Suppressor macrophage (primary cell): ENCODE results near the gene HK3.

Experiments used
- DNase-seq, 4 experiments: peaks; one replicate each; pipeline ENCODE4 v3.0.0-alpha.2; 2020 to 2022
- total RNA-seq, 17 experiments: gene quantifications; one replicate each; lab custom pipeline; 2026; ENCODE audit warnings: mixed read lengths in 6 of 17, inconsistent platforms in 3 of 17; lab: John Stamatoyannopoulos, UW

The HK3 gene
- 448 to 1,217 (median 647) reads per million in 17 experiments for total RNA-seq

- peak; percentile 74 to 91 (median 86) for DNase-seq
Observed at GRCh38 chr5:176899296-176899891, at the start of gene HK3. Gene HK3, minus strand, starts transcription at chr5:176899346. Its CDS starts 3,187 bp downstream, at chr5:176896159.

GRCh38 chr5:176948458-176948857 is 49.3 kb upstream of the HK3 start:
- DNase-seq: no peak

DNA sequence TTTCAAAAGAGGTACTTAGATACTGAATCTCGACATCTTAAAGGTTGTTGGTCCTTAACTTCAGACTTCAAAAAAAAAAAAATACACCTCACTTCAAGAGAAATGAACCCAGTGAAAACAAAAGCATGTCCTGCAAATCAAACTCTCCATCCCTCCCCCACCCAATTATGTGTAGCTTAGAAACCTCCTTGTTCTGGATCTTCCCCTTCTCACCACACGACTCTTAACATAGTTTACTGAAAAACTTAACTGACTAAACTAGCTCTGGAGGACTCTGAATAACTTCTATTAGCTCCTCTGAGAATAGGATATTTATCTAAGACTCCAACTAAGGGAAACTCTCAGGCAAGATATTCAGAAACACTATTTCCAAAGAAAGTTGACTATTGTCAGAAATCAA is 48.7 kb upstream of the HK3 start:
- no peak for DNase-seq

- DNase-seq: no peak
Observed at GRCh38 chr5:176944268-176944667, 45.1 kb upstream of the HK3 start.

GRCh38 chr5:176943816-176944215 is 44.7 kb upstream of the HK3 start:
- DNase-seq: no peak

DNA sequence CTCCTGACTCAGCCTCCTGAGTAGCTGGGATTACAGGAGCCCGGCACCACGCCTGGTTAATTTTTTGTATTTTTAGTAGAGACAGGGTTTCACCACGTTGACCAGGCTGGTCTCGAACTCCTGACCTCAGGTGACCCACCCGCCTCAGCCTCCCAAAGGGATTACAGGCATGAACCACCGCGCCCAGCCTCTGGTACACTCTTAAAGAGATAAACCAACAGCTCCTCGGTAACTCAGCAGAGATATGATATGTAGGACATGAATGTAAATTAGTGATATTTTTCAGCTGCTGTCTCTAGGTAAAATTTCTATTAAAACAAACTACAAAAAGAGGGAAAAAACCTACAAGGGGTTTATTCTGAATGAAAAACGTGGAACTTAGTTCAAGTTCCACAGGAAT is 42.8 kb upstream of the HK3 start:
- no peak for DNase-seq

GRCh38 chr5:176938472-176938871 is 39.3 kb upstream of the HK3 start:
- DNase-seq: no peak

- DNase-seq: peak in 2 of 4 experiments; percentile 32
Observed at GRCh38 chr5:176935017-176935416, 35.9 kb upstream of the HK3 start.

- DNase-seq: no peak
Observed at GRCh38 chr5:176934309-176934930, 35.3 kb upstream of the HK3 start.

- no peak for DNase-seq
Observed at GRCh38 chr5:176929654-176930053, 30.5 kb upstream of the HK3 start.

DNA sequence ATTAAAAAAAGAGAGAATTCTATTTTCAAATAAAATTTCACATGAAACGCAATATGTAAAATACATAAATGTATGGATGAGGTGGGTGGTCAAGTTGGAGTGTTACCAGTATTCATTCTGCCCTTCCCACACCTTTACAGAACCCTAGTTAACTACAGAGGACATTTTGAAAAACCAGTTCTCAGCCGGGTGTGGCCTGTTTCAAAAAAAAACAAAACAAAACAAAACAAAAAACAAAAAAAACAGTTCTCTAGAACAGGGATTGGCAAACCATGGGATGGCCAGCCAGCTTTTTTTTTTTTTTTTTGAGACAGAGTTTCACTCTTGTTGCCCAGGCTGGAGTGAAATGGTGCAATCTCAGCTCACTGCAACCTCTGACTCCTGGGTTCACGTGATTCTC is 28.4 kb upstream of the HK3 start:
- DNase-seq: no peak

- DNase-seq: no peak
Observed at GRCh38 chr5:176922817-176923216, 23.7 kb upstream of the HK3 start.

DNA sequence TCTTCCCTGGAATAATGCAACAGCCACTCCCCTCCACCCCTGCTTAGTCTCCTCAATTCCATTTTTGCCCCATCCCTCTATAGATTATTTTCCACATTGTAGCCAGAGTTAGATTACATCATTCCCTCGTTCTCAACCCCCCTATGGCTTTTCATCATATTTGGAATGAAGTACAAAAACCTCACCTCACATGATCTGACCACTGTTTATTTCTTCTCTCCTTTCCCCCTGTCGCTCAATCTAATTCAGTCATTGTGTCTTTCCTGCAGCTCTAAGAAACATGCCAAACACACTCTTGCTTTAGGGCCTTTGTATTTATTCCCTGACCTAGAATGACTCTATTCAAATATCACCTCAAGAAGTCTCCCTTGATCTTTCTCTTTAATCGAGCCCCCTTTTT is 22.6 kb upstream of the HK3 start:
- DNase-seq: no peak

DNA sequence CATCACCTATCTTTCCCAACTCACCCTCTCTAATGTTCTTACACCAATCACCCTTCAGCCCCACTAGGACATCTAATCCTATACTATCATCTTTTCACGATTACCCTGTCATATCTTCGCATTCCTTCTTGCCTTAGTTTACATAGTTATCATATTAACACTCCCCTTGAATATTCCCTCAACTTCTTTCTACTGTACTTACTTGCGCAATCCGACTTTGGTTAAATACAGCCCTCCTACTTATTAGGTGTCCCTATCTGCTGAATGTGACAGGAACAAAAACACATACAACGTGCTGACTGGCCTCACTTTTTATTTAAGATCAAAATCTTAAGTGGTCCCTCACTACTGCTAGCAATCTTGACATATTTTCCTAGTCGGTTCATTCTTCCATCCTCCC is 19.5 kb upstream of the HK3 start:
- DNase-seq: no peak

DNA sequence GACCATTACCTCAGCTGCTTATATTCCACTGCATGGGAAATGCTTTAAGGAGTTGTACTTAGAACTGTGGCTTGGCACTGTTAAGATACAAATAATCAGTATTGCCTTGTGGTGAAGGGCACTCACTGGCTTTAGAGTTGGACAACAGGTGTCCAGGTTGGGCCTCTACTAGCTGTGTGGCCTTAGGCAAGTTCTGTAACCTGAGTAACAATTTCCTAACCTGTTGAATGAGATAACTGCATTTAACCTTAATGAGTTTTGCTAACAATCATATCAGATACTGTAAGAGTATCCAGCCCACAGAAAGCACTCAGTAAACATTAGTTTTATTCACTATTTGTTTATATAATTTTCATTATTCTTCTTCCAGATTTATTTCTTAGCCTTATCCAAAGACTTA is 17.2 kb upstream of the HK3 start:
- no peak for DNase-seq

DNA sequence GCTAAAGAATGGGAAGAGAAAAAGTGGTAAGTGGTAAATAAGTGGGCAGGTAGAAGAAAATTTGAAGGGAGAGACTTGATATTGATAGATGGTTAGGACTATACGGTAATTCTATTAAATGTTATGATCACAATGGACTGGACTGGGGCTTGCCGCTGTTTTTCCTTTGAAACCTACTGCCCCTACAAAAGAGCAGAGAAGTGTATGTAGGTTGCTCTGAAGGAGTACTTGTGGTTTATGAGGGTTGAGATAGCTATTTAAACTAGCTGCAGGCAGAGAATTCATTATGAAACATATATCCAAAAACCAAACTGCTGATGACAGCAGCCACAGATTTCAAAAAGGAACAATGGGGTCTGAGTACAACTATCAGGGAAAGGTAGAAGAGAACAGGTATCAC is 16.8 kb upstream of the HK3 start:
- no peak for DNase-seq

GRCh38 chr5:176912115-176912514 is 13.0 kb upstream of the HK3 start:
- no peak for DNase-seq

- DNase-seq: peak in 3 of 4 experiments; percentile 39 to 76 (median 76)
Observed at GRCh38 chr5:176908675-176909368, 9.7 kb upstream of the HK3 start.

GRCh38 chr5:176906796-176907195 is 7.7 kb upstream of the HK3 start:
- DNase-seq: no peak

- no peak for DNase-seq
Observed at GRCh38 chr5:176906126-176906525, 7.0 kb upstream of the HK3 start.

- DNase-seq: no peak
Observed at GRCh38 chr5:176904276-176904675, 5.1 kb upstream of the HK3 start.

- DNase-seq: peak; percentile 68 to 84 (median 83)
Observed at GRCh38 chr5:176902911-176903664, 3.9 kb upstream of the HK3 start.

DNA sequence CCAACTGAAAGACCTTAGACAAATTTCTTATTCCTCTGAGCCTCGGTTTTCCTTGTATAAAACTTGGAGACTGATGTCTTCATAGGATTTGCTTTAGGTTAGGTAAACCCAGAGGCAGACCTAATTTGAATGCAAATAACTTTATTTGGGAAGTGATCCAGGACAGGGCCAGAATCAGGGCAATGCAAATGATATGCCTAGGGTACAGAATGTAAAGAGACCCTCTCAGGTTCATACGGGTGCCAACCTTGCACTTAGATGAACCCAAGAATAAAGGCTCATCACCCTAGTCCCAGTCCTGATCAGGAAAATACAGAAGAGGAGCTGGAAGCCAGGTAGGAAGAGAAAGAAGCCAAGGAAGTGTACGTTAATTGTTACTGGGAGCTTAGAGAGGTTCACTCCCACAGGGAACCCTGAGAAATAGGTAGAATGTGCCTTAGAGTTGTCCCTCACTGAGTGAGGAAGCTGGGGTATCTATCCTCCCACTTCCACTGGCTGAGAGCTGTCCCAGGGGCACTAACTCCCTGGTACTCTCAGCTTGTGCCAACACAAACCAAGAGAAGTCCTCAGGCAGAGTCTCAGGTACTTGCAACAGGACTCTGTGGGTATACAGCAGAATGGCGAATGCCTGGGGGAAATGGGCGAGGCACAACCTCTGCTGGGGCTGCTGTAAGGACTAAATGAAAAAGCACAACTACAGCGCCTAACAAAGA is 3.1 kb upstream of the HK3 start:
- no peak for DNase-seq
